ENCODE data around the gene MED28. TPM values are rescaled to one million over a fixed set of nuclear protein-coding genes. Genes with fewer than 3 reads are reported as not detected.

The MED28 gene
- polyA plus RNA-seq, 1 donor from 2014 or later: 33.7 TPM

DNA sequence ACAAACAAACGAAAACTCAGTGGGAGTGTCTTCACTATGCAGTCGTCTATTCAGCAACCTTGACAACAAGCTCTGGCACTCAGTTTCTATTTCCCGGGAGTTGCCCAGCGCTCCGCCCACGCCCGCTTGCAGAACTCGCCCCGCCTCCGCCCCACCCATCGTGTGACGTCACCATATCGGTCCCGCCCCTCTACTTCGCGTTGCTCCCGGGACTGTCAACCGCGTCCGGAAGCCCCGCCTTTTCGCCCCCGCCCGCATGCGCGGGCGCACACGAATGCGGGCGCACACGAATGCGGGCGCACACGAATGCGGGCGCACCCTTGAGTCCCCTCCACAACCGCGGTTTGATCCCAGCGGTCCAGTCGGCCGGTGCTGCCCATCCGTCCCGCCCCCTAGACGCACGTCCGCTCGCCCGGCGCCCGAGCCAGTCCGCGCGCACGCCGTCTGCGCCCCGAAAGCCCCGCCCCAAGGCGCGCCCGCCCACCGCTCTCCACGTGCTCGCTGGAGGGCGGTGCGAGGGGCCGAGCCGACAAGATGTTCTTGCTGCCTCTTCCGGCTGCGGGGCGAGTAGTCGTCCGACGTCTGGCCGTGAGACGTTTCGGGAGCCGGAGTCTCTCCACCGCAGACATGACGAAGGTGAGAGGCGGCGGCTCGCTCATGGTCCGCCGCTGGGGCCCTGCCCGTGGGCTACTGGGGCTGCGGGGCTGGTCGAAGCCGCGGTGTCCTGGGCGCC is 37.3 kb upstream of the MED28 start, which contains the start of gene LAP3:
Gene LAP3 (plus strand): TSS at position 267 of the 733 bp plus-strand sequence. CDS start 268 bp downstream, at position 535.
- peaks cover 5% of the 10 kb centered on the region for H3F3A ChIP-seq (ENCODE audit: insufficient read depth, low read length, poor library complexity, severe bottlenecking)
- no peaks in the 10 kb centered on the region for H3K79me2 ChIP-seq (replicated peaks; ENCODE audit: insufficient read depth, low read length)
- H3K4me3 ChIP-seq (ENCODE audit: low read length): peak within 1 kb of the TSS; percentile 92
- peak within 1 kb of the TSS; percentile 79 for H3K27ac ChIP-seq (ENCODE audit: low read length)
- H3K27me3 ChIP-seq (ENCODE audit: insufficient read depth, low read depth, low read length): no peaks in the 10 kb centered on the region
- peak within 1 kb of the TSS; percentile 63 for H2AFZ ChIP-seq (ENCODE audit: low read depth, low read length)
- H3K9ac ChIP-seq (ENCODE audit: low read length): peak within 1 kb of the TSS; percentile 71
- H3K36me3 ChIP-seq (ENCODE audit: insufficient read depth, low read length): no peaks in the 10 kb centered on the region
- TF ChIP-seq MXI1 (conservative IDR thresholded peaks at IDR 0.05; ENCODE audit: poor library complexity, severe bottlenecking) (peak; percentile 94), TAF1 (IDR thresholded peaks at IDR 0.05; ENCODE audit: low read depth) (peak; percentile 62), EP300 (conservative IDR thresholded peaks at IDR 0.05; ENCODE audit: poor library complexity, severe bottlenecking) (no peak), EZH2 (IDR thresholded peaks at IDR 0.05; ENCODE audit: borderline replicate concordance, insufficient read depth, low read length, poor library complexity, severe bottlenecking) (no peak), SMC3 (conservative IDR thresholded peaks at IDR 0.05; ENCODE audit: poor library complexity) (peak; percentile 54), POLR2AphosphoS5 (IDR thresholded peaks at IDR 0.05) (peak; percentile 25), RAD21 (conservative IDR thresholded peaks at IDR 0.05) (peak; percentile 32)
- TF ChIP-seq, protein P1, sequence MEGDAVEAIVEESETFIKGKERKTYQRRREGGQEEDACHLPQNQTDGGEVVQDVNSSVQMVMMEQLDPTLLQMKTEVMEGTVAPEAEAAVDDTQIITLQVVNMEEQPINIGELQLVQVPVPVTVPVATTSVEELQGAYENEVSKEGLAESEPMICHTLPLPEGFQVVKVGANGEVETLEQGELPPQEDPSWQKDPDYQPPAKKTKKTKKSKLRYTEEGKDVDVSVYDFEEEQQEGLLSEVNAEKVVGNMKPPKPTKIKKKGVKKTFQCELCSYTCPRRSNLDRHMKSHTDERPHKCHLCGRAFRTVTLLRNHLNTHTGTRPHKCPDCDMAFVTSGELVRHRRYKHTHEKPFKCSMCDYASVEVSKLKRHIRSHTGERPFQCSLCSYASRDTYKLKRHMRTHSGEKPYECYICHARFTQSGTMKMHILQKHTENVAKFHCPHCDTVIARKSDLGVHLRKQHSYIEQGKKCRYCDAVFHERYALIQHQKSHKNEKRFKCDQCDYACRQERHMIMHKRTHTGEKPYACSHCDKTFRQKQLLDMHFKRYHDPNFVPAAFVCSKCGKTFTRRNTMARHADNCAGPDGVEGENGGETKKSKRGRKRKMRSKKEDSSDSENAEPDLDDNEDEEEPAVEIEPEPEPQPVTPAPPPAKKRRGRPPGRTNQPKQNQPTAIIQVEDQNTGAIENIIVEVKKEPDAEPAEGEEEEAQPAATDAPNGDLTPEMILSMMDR (IDR thresholded peaks at IDR 0.05; ENCODE audit: poor library complexity, severe bottlenecking): peak; percentile 55
- H3K9me2 ChIP-seq (ENCODE audit: insufficient read depth, low read length): no peaks in the 10 kb centered on the region
- no peaks in the 10 kb centered on the region for H4K20me1 ChIP-seq (ENCODE audit: insufficient read depth)
- peak within 1 kb of the TSS; percentile 83 for H3K4me2 ChIP-seq (ENCODE audit: low read length)
- no peaks in the 10 kb centered on the region for H3K9me3 ChIP-seq (ENCODE audit: low read length)

DNA sequence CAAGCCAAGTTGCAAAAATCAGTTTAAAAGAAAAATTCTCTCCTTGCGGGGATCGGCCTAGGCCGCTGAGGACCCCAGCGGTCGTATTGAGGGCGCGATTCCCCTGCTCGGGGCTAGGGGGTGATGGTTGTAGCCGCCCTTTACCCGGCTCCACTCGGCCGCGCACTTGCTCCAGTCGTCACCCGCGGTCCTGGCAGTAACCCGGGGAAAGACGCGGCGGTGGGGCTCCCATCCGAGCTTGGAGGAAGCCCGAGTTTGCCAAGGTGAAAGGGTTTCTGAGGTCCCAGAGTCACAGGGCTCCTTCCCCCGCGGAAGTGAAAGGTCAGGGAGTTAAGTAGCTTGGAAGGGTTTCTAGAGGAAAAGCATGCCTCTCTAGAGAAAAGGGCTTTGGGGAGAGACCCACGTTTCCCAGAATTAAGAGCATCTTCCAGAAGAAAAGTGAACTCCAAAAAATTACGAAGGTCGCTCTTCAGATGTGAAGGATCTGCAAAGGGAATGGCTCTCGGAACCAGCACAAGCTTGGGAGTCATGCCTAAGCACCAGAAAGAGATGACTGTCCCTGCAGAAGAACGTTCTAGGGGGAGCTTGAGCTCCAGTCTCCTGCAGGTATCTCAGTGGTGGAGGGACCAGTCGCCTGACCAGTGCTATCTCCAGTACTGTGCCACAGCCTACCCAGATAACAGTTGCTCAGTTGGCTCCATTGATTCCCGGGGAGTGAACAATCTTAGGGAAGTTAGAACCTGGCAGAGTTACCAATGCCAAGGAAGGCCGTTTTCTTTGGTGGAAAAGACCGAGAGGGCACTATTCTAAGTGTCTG is 36.6 kb upstream of the MED28 start:
- Histone ChIP-seq H3K27me3 (ENCODE audit: insufficient read depth, low read depth, low read length) (no peaks in the 10 kb centered on the region), H3K4me2 (ENCODE audit: low read length) (peak overlapping the region; percentile 83), H3K9ac (ENCODE audit: low read length) (peak overlapping the region; percentile 71), H3K9me3 (ENCODE audit: low read length) (no peaks in the 10 kb centered on the region), H3K36me3 (ENCODE audit: insufficient read depth, low read length) (no peaks in the 10 kb centered on the region), H2AFZ (ENCODE audit: low read depth, low read length) (peak overlapping the region; percentile 63), H3K4me3 (ENCODE audit: low read length) (peak overlapping the region; percentile 92), H3K79me2 (replicated peaks; ENCODE audit: insufficient read depth, low read length) (no peaks in the 10 kb centered on the region), H3F3A (ENCODE audit: insufficient read depth, low read length, poor library complexity, severe bottlenecking) (peaks cover 5% of the 10 kb centered on the region), H4K20me1 (ENCODE audit: insufficient read depth) (no peaks in the 10 kb centered on the region), H3K9me2 (ENCODE audit: insufficient read depth, low read length) (no peaks in the 10 kb centered on the region), H3K27ac (ENCODE audit: low read length) (peak overlapping the region; percentile 79)
- no peak for TF ChIP-seq SMC3 (conservative IDR thresholded peaks at IDR 0.05; ENCODE audit: poor library complexity)
- TF ChIP-seq EP300 (conservative IDR thresholded peaks at IDR 0.05; ENCODE audit: poor library complexity, severe bottlenecking): no peak
- TF ChIP-seq, protein P2, sequence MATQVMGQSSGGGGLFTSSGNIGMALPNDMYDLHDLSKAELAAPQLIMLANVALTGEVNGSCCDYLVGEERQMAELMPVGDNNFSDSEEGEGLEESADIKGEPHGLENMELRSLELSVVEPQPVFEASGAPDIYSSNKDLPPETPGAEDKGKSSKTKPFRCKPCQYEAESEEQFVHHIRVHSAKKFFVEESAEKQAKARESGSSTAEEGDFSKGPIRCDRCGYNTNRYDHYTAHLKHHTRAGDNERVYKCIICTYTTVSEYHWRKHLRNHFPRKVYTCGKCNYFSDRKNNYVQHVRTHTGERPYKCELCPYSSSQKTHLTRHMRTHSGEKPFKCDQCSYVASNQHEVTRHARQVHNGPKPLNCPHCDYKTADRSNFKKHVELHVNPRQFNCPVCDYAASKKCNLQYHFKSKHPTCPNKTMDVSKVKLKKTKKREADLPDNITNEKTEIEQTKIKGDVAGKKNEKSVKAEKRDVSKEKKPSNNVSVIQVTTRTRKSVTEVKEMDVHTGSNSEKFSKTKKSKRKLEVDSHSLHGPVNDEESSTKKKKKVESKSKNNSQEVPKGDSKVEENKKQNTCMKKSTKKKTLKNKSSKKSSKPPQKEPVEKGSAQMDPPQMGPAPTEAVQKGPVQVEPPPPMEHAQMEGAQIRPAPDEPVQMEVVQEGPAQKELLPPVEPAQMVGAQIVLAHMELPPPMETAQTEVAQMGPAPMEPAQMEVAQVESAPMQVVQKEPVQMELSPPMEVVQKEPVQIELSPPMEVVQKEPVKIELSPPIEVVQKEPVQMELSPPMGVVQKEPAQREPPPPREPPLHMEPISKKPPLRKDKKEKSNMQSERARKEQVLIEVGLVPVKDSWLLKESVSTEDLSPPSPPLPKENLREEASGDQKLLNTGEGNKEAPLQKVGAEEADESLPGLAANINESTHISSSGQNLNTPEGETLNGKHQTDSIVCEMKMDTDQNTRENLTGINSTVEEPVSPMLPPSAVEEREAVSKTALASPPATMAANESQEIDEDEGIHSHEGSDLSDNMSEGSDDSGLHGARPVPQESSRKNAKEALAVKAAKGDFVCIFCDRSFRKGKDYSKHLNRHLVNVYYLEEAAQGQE (IDR thresholded peaks at IDR 0.05; ENCODE audit: borderline replicate concordance): no peak
- no peak for TF ChIP-seq RAD21 (conservative IDR thresholded peaks at IDR 0.05)
- TF ChIP-seq TAF1 (IDR thresholded peaks at IDR 0.05; ENCODE audit: low read depth): no peak
- no peak for TF ChIP-seq MXI1 (conservative IDR thresholded peaks at IDR 0.05; ENCODE audit: poor library complexity, severe bottlenecking)
- TF ChIP-seq, protein P1 (IDR thresholded peaks at IDR 0.05; ENCODE audit: poor library complexity, severe bottlenecking): no peak
- TF ChIP-seq EZH2 (IDR thresholded peaks at IDR 0.05; ENCODE audit: borderline replicate concordance, insufficient read depth, low read length, poor library complexity, severe bottlenecking): no peak
- TF ChIP-seq POLR2AphosphoS5 (IDR thresholded peaks at IDR 0.05): no peak
